Renal cortical epithelial cell (primary cell): Measurements from ENCODE around the gene SMYD4. TPM values are rescaled to one million over a fixed set of nuclear protein-coding genes. Genes with fewer than 3 reads are reported as not detected.
"Not testable (repeated sequence)": the region's sequence is repeated elsewhere in the genome, so short reads cannot be mapped to it uniquely, and the experiment has no call there.

ENCODE experiments used
- DNase-seq: peaks from one replicate; pipeline ENCODE4 v3.0.0-alpha.2; 2011; ENCODE audit warnings: low read depth
- total RNA-seq: library from RNA; depleted of rRNA; stranded (reverse); fragments of >200 nt; gene quantifications from 2 replicates; pipeline ENCODE4 v1.2.3, GENCODE V29; 2014

Gene SMYD4
- total RNA-seq, 1 donor from 2014 or later: 12.1 TPM

DNA sequence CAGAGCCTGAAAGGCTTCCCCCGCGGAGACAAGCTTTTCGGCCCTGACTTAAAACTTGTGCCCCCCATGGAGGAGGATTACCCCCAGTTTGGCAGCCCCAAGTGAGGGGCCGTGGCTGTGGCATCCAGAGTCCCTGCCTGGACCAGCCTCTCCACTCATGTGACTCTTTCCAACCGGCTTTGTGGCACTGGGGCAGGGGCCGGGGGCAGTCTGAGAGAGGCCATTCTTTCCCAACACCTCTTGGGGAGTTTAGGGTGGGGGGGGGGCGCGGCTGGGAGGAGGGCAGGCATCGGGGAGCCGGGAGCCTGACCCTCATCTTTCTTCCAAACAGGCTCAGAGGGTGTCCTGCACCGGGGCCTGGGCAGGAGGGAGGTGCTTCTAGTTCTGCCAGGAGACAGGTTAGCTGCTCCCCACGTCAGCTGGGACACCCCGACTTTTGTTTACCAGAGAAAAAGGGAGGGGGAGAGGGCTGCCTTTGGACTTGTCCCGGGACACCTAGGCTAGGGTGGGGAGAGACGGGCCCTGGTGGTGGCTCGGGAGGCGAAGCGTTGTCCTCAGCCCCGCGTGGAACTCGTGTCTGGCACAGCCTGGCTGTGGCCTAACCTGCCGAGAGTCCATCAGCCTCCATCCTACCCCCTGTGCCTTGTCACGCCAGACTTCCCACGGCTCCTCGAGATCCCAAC, 75.1 kb downstream of the SMYD4 start:
- DNase-seq: no peak

DNA sequence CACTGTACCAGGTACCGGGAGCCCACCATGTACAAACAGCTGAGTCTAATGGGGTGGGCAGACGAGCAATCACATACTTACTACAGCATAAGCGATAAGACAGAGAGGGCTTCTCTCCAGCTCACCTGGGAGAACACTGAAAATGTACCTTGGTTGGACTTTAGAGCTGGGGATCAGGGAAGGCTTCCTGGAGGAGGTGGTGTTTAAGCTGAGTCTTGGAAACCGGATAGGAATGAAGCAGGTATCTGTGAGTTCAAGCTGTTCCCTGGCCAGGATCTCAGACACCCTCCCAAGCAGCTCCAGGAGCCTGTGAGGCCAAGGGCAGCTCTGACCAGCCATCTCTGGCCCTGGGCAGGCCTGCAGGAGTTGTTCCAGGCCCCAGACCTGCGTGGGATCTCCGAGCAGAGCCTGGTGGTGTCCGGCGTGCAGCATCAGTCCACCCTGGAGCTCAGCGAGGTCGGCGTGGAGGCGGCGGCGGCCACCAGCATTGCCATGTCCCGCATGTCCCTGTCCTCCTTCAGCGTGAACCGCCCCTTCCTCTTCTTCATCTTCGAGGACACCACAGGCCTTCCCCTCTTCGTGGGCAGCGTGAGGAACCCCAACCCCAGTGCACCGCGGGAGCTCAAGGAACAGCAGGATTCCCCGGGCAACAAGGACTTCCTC, 75.8 kb downstream of the SMYD4 start:
- no peak for DNase-seq

DNA sequence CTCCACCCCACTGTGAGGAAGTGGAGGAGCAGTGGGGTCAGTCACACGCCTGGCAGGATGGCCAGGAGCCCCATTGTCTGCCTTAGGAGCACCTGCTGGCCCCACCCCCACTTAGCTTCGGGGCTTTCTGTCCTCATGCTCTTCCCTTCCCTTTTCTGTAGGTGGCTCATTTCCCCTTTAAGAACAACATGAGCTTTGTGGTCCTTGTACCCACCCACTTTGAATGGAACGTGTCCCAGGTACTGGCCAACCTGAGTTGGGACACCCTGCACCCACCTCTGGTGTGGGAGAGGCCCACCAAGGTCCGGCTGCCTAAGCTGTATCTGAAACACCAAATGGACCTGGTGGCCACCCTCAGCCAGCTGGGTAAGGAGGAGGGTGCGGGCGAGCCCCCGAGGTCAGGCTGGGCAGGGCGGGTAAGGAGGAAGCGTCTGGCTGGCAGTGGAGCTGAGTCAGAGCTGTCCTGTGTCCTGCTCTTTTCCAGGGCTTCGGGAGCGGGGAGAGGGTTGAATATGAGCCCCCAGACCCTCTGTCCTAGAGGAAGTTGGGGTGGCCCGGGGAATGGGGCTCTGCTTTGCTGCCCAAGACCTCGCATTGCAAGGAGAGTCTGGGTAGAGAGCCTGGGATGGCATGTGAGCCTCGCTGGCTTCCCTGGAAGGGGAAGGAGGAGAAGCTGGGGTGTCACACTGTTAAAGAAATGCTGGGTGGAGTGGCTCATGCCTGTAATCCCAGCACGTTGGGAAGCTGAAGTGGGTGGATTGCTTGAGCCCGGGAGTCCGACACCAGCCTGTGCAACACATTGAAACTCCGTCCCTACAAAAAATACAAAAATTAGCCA, 77.1 kb downstream of the SMYD4 start:
- DNase-seq: no peak

DNA sequence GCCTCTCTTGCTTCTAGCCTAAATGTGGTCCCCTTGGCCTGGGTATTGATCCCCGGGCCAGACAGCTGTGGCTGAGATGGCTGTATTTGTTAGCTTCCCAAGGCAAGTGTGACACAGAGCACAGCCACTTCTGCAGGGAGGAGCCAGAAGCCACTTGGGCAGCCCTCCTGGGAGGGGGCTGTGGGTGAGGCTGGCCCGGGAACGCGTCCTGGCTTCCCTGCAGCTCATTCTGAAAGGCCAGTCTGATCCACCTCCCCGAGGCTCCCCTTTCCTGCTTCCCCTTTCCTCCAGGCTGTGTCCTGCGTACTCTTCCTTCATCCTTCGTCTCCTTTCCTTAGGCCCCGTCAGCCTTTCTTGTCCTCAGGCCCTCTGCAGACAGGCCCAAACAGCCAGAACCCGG, 79.1 kb downstream of the SMYD4 start:
- DNase-seq: no peak

GRCh38 chr17:1746975-1747543, 82.6 kb downstream of the SMYD4 start:
- DNase-seq: no peak

GRCh38 chr17:1745513-1746020, 84.1 kb downstream of the SMYD4 start:
- no peak for DNase-seq

- no peak for DNase-seq
Measured at GRCh38 chr17:1744551-1745512, 84.9 kb downstream of the SMYD4 start.

- no peak for DNase-seq
Measured at GRCh38 chr17:1743088-1743439, 86.6 kb downstream of the SMYD4 start.

DNA sequence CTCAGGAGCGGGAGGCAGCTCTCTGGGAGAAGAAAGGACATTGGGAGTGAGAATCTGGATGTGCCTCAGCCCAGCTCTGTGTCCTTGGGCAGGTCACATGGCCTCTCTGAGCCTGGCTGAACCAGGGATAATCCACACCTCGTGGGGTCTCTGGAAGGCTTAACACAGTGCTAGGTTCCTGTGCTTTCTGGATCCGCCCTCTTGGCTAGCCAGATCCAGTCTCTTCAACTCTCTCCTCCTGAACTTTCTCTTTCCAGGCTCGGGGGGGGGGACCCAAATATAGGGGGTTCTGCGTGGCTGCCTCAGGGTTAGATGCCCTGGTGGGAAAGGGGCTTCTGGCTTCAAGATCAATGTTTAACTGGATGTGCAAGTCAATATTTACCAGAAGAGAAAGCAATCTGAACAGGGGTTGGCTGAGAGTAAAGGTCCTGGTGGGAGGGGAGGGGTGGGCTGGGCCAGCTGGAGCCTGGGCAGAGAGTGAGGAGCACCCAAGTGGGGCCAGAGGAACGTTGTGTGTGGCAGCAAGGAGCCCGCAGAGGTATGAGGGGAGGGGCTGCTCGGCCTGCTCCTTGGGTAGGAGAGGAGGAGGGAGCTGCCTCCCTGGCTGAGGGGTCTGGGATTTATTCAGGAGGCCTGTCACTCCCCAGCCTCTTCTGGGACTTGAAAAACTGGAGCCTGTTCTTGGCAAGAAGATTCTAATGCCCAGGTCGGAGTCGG, 87.2 kb downstream of the SMYD4 start, which contains the start of gene SERPINF2:
Gene SERPINF2 (plus strand): TSS at position 501 of the 717 bp plus-strand sequence. CDS start 2,125 bp downstream, outside the sequence.
- DNase-seq: peak; percentile 89

- not testable (repeated sequence) for DNase-seq
Measured at GRCh38 chr17:1741899-1742298, 87.8 kb downstream of the SMYD4 start.

GRCh38 chr17:1737531-1738291, 92.0 kb downstream of the SMYD4 start:
- DNase-seq: no peak

DNA sequence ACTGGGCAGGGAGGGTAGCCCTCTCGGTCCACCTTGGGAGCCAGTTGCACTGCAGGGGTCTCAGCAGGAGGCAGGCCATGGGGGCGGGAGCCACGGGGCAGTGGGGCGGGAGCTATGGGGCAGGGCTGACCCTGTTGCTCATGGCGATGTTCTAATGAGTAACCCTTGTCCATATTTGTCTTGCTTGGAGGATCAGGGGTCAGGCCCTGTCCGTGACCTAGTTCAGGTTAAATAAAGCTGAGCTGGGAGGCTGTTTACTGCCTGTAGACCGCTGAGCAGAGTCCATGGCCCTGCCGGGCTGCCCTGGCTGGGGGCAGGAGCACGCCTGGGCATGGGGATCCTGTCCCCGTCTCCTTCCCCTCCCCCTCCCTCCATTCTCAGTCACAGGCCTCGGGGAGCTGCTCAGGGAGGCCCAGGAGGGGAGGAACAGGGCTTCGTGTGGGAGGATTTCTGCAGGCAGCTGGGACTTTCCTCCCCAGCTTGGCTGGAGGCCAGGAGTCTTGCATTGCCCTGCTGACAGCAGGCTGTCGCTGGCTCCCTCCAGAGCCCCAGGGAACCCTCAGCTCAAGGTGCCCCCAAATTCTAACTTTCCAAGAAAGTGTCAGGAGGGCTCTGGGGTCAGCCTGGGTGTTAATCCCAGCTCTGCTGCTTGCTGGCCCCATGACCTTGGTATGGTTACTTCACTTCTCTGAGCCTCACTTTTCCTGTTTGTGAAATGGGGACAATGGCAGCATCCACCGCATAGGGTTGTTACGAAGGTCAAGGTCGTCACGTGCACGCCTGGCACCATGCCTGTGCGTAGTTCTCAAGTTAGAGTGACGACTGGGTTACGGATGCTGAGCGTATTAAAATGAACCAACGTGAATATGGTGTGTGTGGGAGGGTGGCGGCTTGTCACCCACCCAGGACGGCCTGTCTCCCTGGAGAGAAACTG, 93.1 kb downstream of the SMYD4 start:
- DNase-seq: peak; percentile 88

- DNase-seq: no peak
Measured at GRCh38 chr17:1735834-1736347, 93.8 kb downstream of the SMYD4 start.

GRCh38 chr17:1735418-1735817, 94.3 kb downstream of the SMYD4 start:
- DNase-seq: no peak

DNA sequence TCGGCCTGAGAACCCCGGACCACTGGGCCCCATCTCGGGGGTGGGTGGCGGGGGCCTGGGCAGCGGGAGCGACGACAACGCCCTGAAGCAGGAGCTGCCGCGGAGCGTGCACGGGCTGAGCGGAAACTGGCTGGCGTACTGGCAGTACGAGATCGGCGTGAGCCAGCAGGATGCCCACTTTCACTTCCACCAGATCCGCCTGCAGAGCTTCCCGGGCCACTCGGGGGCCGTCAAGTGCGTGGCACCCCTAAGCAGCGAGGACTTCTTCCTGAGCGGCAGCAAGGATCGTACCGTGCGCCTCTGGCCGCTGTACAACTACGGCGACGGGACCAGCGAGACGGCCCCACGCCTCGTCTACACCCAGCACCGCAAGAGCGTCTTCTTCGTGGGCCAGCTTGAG, 95.9 kb downstream of the SMYD4 start:
- DNase-seq: no peak

GRCh38 chr17:1732833-1733321, 96.8 kb downstream of the SMYD4 start:
- DNase-seq: no peak

DNA sequence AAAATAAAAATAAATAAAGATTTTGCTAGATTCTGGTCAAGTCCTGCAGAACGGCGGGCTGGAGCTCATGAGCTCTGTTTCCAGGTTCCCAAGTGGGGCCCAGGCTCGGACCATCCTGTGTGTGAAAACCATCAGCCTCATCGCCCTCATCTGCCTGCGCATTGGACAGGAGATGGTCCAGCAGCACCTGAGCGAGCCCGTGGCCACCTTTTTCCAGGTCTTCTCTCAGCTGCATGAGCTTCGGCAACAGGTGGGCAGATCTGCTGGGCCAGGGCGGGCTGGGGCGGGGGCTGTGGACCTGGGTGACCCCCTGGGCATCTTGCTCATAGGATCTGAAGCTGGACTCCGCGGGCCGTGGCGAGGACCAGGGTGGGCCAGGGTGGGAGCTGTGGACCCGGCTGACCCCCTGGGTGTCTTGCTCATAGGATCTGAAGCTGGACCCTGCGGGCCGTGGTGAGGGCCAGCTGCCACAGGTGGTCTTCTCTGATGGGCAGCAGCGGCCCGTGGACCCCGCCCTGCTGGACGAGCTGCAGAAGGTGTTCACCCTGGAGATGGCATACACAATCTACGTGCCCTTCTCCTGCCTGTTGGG, 97.4 kb downstream of the SMYD4 start:
- no peak for DNase-seq

DNA sequence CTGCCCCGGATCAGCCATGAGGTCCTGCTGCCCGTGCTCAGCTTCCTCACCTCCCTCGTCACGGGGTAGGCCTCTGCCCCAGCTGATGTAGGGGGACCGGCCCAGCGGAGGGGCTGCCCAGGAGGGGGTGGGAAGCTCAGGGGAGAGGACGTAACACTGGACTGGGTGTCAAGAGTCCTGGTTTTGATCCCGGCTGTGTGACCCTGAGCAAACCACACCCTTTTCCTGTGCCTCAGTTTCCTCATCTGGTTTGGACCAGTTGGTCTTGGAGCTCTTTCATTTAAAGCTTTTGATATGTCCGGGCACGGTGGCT, 98.6 kb downstream of the SMYD4 start:
- DNase-seq: no peak
